GM18511 (cell line): ENCODE data around the gene TAGLN3.
"Not testable (repeated sequence)": the region's sequence is repeated elsewhere in the genome, so short reads cannot be mapped to it uniquely, and the experiment has no call there.

ENCODE experiments used
- ATAC-seq: cut with Tn5 transposase; IDR thresholded peaks from one replicate; pipeline ENCODE4 v1.9.1; 2021; ENCODE audit warnings: mild to moderate bottlenecking, moderate library complexity; ENCODE audit not compliant: unreplicated experiment

Gene TAGLN3

GRCh38 chr3:112007633-112008032, 8.9 kb downstream of the TAGLN3 start:
- no peak for ATAC-seq

- ATAC-seq, result no peak
These were observed 10.9 kb downstream of the TAGLN3 start for GRCh38 chr3:112009670-112010069.

DNA sequence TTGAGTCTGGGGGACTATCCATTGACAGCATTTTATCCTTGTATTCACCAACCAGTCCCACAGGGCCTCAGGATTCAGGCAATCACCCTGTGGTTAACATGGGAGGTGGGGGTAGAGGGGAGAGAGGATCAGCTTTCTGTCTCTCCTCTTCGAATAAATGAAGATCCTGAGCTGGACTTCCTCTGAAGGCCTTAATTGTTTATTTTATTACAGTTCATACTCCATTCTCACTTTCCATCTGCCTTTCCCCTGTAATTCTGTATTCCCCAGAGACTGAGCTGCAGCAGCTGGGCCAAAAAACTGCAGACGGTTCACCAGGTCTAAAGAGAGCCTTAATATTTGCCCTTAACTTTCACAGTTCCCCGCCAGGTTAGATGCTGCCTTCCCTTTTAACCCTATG, 11.9 kb downstream of the TAGLN3 start:
- ATAC-seq, result no peak

DNA sequence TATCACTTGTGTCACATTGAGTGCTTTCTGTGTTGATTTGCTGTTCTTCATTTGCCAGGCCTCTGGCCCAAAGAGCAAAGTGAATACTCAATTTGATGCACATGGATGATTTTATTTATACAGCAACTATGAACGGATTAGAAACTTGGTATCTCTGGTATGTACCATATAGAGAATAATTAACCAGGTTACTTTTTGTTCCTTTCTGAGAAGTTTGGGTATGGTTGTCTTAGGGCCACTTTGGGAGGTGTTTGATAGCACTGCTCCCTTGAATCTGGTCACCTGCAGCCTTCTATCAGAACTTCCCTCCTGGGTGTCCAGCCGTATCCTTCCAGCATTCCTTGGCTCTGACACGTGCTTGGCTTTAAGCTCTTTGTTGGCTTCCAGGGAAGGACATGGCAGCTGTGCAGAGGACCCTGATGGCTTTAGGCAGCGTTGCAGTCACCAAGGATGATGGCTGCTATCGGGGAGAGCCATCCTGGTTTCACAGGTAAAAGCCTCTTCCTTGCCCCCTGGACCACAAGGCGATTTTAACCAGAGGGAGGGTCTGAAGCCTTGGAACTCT, 12.7 kb downstream of the TAGLN3 start:
- ATAC-seq, result no peak

GRCh38 chr3:112012205-112012992, 13.7 kb downstream of the TAGLN3 start:
- no peak for ATAC-seq

DNA sequence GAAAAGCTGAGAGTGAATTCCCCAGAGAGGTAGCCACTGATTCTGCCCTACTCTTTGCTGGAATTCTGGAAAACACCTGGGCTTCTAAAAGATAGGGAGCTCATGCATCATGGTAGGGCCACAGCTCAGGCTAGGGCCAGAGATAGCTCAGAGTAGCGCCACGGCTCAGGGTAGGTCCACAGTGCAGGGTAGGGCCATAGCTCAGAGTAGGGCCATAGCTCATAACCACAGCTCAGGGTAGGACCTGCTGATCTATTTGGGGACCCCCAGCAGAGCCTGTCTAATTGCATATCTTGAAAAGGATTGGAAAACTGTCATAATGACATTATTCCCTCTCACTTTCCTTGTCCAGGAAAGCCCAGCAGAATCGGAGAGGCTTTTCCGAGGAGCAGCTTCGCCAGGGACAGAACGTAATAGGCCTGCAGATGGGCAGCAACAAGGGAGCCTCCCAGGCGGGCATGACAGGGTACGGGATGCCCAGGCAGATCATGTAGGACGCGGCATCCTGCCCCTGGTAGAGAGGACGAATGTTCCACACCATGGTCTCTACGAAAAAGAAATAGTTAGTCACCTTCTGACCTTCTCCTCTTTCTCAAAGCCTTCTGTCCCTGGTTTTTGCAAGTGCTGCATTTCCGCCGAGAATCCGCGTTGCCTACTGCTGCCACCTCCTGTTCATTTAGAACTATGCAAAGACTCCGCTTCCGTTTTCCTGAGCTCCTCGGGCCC, 14.5 kb downstream of the TAGLN3 start:
- ATAC-seq, result peak; percentile 86

DNA sequence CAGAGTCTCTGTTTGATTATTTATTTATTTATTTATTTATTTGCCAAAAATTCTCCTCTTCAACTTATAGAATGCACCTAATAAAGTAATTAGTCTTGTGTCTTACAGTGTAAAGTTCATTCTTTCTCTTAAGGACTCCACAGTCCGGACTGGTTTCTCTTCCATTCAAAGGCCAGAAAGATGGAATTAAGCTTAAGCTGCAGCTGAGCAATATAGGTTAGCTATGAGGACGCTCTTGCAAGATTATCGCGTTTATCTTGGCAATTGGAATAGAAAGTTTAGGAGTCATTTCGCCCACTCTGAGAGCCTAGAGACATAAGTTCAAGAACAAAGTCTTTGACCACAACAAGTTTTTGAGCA, 15.0 kb downstream of the TAGLN3 start:
- ATAC-seq, result peak; percentile 22

GRCh38 chr3:112017091-112017490, 18.4 kb downstream of the TAGLN3 start:
- ATAC-seq, result no peak

- no peak for ATAC-seq
These were observed 20.0 kb downstream of the TAGLN3 start for GRCh38 chr3:112018712-112019111.

- no peak for ATAC-seq
These were observed 21.0 kb downstream of the TAGLN3 start for GRCh38 chr3:112019716-112020115.

DNA sequence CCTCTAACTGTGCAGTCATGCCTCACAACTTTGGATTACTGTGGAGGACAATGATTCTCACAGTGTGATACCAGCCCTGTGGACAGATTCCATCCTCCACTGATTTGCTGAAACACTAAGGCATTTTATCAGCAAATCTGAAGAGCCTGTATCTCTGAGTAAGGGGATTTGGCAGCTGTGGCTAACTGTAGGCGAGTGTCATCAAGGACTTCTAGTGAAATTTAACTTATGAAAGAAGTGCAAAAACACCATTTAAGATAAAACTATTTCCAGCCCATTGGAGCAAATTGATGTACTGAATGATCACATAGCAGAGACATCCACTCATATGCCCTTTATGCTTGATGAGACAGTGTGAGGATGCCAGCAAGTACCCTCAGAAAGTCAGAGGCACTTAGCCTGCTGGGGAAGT, 22.0 kb downstream of the TAGLN3 start:
- no peak for ATAC-seq

- no peak for ATAC-seq
These were observed 28.4 kb downstream of the TAGLN3 start for GRCh38 chr3:112027142-112027541.

DNA sequence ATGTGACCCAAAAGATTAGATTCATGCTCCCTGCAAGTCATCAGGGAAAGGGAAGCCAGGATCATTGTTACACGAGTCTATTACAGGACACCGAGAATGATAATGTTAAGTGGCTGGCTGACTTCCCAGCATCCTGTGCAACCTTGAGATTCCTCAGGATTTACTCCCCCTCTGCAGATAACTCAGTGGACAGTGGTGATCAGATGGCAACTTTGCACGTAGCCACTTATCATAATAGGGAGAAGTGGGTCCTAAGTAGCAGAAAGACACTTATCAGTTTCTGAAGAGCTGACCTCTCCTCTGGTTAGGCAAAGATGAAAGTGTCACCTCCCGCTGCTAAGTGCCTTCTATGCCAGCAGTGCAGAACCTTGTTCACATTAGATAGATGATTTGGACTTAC, 29.1 kb downstream of the TAGLN3 start:
- no peak for ATAC-seq

DNA sequence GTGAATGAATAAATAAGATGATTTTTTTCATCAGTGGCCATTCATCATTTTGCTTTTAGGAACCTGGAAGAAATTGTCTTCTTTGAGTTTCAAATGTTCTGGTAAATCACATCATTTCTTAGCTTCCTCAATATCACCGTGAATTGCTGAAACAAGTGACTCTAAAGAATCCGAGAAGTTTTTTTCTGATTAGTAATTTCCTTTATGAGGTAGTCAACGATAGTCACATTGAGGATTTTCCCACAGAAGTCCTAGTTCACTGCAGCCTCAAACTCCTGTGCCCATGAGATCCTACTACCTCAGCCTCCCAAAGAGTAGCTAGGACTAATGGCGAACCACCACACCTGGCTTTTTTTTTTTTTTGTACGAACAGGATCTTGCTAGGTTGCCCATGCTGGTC, 32.2 kb downstream of the TAGLN3 start:
- no peak for ATAC-seq

- no peak for ATAC-seq
These were observed 33.5 kb downstream of the TAGLN3 start for GRCh38 chr3:112032098-112032731.

DNA sequence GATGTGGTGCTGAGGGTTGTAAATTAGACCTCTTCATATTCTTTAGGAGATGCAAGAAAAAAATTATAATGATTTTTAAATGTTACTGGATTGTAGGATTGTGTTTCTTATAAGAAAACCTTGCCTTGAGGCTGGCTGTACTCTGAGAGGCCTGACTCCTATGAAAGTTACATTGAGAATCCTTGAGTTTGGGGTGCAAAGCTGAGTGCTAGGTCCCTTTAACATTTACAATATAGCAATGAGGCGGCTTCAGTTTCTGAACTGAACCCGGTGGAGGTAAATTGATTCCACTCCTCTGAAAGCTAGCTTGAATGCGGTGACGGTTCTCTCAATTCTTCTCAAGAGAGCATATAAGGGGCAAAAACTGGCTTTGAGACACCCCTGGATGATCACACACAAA, 35.7 kb downstream of the TAGLN3 start, which contains the start of gene TMPRSS7:
Gene TMPRSS7 (plus strand): TSS at position 301 of the 400 bp plus-strand sequence. CDS start 110 bp downstream, outside the sequence.
- no peak for ATAC-seq

- ATAC-seq, result no peak
These were observed 36.5 kb downstream of the TAGLN3 start for GRCh38 chr3:112035241-112035640.

DNA sequence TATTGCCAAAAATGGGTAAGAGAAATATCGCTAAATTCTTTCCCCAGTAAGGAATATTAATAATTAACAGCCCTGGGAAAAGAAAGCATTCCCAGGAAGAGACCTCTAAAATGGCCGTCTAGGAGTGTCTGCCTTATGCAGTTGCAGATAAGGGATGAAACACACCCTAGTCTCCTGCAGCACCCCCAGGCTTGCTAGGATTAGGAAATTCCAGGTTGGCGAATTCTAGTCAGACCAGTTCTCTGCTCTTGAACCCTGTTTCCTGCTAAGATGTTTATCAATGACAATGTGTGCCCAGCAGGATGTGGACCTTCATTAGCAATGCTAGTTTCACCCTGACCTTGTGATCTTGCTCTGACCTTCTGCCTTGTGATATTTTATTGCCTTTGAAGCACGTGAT, 38.5 kb downstream of the TAGLN3 start:
- ATAC-seq, result not testable (repeated sequence)

- peak; percentile 55 for ATAC-seq
These were observed 40.1 kb downstream of the TAGLN3 start for GRCh38 chr3:112038863-112039262.

DNA sequence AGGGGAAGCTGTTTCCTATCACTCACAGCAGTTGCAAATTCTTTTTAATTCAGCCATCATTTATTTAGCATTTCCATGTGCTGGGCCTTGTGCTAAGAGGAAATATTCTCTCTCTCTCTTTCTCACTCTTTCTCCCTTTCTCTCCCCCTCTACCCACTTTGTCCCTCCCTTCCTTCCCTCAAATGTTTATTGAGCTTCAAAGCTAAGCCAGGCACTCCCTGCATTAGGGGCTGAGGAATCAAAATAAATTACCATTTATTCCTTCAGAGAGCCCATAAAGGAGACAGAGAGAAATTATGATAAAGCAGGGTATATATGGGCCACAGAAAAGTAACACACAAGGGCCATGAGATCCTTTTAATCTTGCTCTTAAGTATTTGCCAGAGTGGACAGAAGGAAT, 42.6 kb downstream of the TAGLN3 start:
- no peak for ATAC-seq

DNA sequence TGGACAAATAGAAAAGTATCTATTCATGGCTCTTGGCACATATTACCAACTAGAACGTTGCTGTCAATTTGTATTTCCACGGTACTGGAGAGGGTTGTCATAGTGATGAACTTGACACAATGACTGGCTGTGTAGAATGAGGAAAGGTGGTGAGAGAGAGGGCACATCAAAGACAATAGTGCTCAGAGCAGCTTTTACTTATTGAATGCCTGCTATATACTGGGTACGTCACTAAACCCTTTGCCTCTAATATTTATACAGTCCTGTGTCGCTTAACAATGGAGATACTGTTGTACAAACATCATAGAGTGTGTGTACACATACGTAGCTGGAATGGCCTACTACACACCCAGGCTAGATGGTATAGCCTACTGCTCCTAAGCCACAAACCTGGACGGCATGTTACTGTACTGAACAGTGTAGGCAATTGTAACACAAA, 44.1 kb downstream of the TAGLN3 start:
- ATAC-seq, result no peak
